Lung (tissue), 12 donors: ENCODE data around the gene LRP1B. TPM values are rescaled to one million over a fixed set of nuclear protein-coding genes. Genes with fewer than 3 reads are reported as not detected.

Experiments used
- ATAC-seq: fragments of 200-7000 bp; cut with Tn5 transposase; one replicate; pipeline ENCODE4 v1.9.1; 2020; ENCODE audit warnings: moderate number of reproducible peaks; ENCODE audit not compliant: insufficient read depth, low FRiP score
- DNase-seq, 3 donors: peaks; one replicate each; pipeline ENCODE4 v3.0.0-alpha.2; 2013 to 2017
- H3K27ac ChIP-seq, 2 donors: one replicate each; pipeline ENCODE4 v1.5.1; 2013; ENCODE audit warnings: mild to moderate bottlenecking in 2 of 2, moderate library complexity in 2 of 2, control low read depth in 1 of 2, inconsistent platforms in 1 of 2, low read depth in 1 of 2, low read length in 1 of 2
- H3K27me3 ChIP-seq, 3 donors: one replicate each; pipeline ENCODE4 v1.5.1; 2013; ENCODE audit warnings: low read length in 2 of 3; ENCODE audit not compliant: control insufficient read depth in 3 of 3, insufficient read depth in 3 of 3
- H3K36me3 ChIP-seq, 4 donors: one replicate each; pipeline ENCODE4 v1.5.1; 2013; ENCODE audit warnings: low read length in 4 of 4, mild to moderate bottlenecking in 1 of 4, moderate library complexity in 1 of 4; ENCODE audit not compliant: control insufficient read depth in 4 of 4, insufficient read depth in 4 of 4
- H3K4me1 ChIP-seq, 5 donors: one replicate each; pipeline ENCODE4 v1.5.1; 2013; ENCODE audit warnings: low read length in 5 of 5, mild to moderate bottlenecking in 2 of 5, moderate library complexity in 1 of 5; ENCODE audit not compliant: control insufficient read depth in 5 of 5, insufficient read depth in 5 of 5
- H3K4me3 ChIP-seq: one replicate; pipeline ENCODE4 v1.5.1; 2013; ENCODE audit warnings: mild to moderate bottlenecking, control low read depth, moderate library complexity
- H3K9ac ChIP-seq, 2 donors: one replicate each; pipeline ENCODE4 v1.5.1; 2013; ENCODE audit warnings: low read length in 2 of 2, control low read depth in 1 of 2; ENCODE audit not compliant: insufficient read depth in 1 of 2
- H3K9me3 ChIP-seq, 4 donors: one replicate each; pipeline ENCODE4 v1.5.1; 2013; ENCODE audit warnings: low read length in 3 of 4, mild to moderate bottlenecking in 1 of 4, moderate library complexity in 1 of 4; ENCODE audit not compliant: control insufficient read depth in 4 of 4, insufficient read depth in 3 of 4
- WGBS, 2 donors: extraction: QIAGEN DNeasy Blood & Tissue Kit; methylation state at CpG; one replicate each; pipeline ENCODE4 v1.1.7; 2013; 5-methylcytosine and 5-hydroxymethylcytosine counted together
- polyA plus RNA-seq, 2 donors: library from polyadenylated mRNA; stranded (reverse); fragments of 200-250 nt; gene quantifications; one replicate each; pipeline ENCODE4 v1.2.1, GENCODE V29; 2013
- total RNA-seq, 2 donors: library from RNA; depleted of rRNA in 1 of 2; stranded (reverse); fragments of >200 nt in 1 of 2; gene quantifications; one replicate each; pipeline ENCODE4 v1.2.1, GENCODE V29; 2014 to 2021
- TF ChIP-seq, protein P1 (sequence below): IDR thresholded peaks from 2 replicates; pipeline ENCODE4 v1.5.1; 2012; ENCODE audit warnings: mild to moderate bottlenecking; ENCODE audit errors: control extremely low read depth, extremely low read depth
- donor health status: control.
- donor health status: control.
- donor health status: Bipolar disorder and iron deficiency.
- donor health status: healthy.
- donor health status: DM: yes; HTN: yes; CAD: no.

LRP1B gene
- total and polyA plus RNA-seq, 4 donors, result 0.01 to 6.5 (median 0.16) TPM

DNA sequence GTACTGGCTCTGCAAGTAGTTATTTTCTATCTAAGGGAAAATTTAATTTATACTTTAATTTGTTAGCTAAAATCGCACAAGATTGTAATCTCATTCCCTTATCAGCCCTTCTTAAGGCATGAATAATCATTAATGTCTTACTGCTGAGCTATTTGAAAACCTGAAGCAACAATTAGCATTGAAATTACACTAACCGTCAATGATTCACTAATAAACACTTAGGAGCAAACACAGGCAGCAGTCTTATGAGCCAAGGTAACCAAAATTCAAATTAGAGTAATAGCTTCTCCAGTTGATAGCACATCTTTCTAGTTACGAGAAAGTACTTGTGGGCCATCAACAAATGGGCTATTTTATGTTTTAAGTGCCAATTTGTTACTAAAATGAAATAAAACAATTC is 1289.7 kb downstream of the LRP1B start:
- TF ChIP-seq, protein P1, sequence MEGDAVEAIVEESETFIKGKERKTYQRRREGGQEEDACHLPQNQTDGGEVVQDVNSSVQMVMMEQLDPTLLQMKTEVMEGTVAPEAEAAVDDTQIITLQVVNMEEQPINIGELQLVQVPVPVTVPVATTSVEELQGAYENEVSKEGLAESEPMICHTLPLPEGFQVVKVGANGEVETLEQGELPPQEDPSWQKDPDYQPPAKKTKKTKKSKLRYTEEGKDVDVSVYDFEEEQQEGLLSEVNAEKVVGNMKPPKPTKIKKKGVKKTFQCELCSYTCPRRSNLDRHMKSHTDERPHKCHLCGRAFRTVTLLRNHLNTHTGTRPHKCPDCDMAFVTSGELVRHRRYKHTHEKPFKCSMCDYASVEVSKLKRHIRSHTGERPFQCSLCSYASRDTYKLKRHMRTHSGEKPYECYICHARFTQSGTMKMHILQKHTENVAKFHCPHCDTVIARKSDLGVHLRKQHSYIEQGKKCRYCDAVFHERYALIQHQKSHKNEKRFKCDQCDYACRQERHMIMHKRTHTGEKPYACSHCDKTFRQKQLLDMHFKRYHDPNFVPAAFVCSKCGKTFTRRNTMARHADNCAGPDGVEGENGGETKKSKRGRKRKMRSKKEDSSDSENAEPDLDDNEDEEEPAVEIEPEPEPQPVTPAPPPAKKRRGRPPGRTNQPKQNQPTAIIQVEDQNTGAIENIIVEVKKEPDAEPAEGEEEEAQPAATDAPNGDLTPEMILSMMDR, result no peak
- H3K4me1 ChIP-seq, result no peaks in the 10 kb centered on the region
- no peaks in the 10 kb centered on the region for H3K27me3 ChIP-seq
- ATAC-seq (no peak), DNase-seq (no peak)
- no peak overlapping the region for H3K9ac ChIP-seq
- 55 to 58% methylated on average over 3 of the region's 3 CpGs for WGBS, 2 donors
- no peaks in the 10 kb centered on the region for H3K36me3 ChIP-seq
- no peak overlapping the region for H3K27ac ChIP-seq
- H3K9me3 ChIP-seq, result no peaks in the 10 kb centered on the region
- H3K4me3 ChIP-seq, result no peak overlapping the region

DNA sequence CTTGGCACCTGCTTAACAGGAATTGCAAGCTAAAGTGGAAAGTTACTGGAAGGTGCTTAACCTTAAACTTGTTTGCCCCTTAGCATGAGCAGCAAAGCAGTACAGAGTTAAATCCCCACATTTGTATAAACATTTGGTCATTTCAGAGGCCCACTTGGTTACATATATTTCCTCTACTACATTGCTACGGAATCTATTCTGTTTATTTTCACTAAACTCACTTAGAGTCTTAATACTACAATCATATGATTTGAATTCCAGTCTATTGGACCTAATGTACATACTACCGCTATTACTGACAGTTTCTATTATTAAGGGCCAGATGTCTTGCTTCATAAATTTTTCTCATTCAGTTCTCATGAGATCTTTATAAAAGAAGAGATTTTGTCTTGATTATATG is 1294.0 kb downstream of the LRP1B start:
- ATAC-seq (no peak), DNase-seq (no peak)
- 70 to 84% methylated on average over 2 of the region's 2 CpGs for WGBS, 2 donors

DNA sequence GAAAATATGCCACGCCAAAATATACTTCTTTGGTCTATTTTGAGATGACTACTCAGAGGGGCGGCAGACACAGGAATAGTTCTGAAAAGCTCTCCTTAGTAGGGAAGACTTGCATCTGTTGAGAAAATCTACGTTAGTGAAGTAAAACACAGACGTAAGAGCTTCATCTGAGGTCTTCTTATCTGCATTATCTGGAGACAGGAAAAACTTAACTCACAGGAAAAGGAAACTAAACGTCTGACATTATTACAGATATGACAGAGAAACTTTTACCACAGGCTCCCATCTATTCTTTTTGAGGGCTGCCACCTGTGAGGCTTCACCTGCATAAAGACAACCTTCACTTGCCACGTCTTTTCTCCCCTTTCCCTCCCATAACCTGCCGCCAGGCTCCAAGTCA is 1295.7 kb downstream of the LRP1B start:
- Histone ChIP-seq H3K9ac (no peak overlapping the region), H3K27me3 (no peaks in the 10 kb centered on the region), H3K27ac (no peak overlapping the region), H3K4me1 (no peaks in the 10 kb centered on the region), H3K4me3 (no peak overlapping the region), H3K36me3 (no peaks in the 10 kb centered on the region), H3K9me3 (peaks cover 0 to 5% (median 0%) of the 10 kb centered on the region in 4 donors)
- TF ChIP-seq, protein P1, result no peak
- ATAC-seq (no peak), DNase-seq (no peak)
- WGBS, 2 donors, result 49 to 60% methylated on average over 7 of the region's 7 CpGs

More for the DNA sequence above, 1294.0 kb downstream of the LRP1B start:
- no peak overlapping the region for H3K4me3 ChIP-seq
- no peaks in the 10 kb centered on the region for H3K36me3 ChIP-seq
- H3K27ac ChIP-seq, result no peak overlapping the region
- H3K9me3 ChIP-seq, result no peaks in the 10 kb centered on the region
- H3K9ac ChIP-seq, result no peak overlapping the region
- H3K4me1 ChIP-seq, result no peaks in the 10 kb centered on the region
- no peaks in the 10 kb centered on the region for H3K27me3 ChIP-seq
- TF ChIP-seq, protein P1, result no peak

DNA sequence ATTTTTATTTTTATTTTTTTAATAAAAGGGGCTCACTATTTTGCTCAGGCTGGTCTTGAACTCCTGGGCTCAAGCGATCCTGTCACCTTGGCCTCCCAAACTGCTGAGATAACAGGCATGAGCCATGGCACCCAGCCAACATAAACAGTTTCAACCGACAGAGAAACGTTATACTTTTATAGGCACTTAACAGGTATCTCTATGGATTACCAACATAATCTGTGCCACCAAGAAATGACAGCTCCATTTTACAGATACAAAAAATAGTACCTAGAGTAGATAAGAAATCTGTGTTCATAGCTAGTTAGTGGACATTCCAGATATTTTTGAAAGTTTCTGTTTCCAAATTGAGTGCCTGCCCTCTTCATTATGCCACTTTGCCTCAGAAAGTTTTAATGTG is 1316.7 kb downstream of the LRP1B start:
- TF ChIP-seq, protein P1, result no peak
- H3K9me3 ChIP-seq, result peaks cover 0 to 2% (median 0%) of the 10 kb centered on the region in 4 donors
- no peaks in the 10 kb centered on the region for H3K27me3 ChIP-seq
- H3K4me1 ChIP-seq, result no peaks in the 10 kb centered on the region
- H3K4me3 ChIP-seq, result no peak overlapping the region
- no peaks in the 10 kb centered on the region for H3K36me3 ChIP-seq
- WGBS, 2 donors, result 44 to 73% methylated on average over 3 of the region's 3 CpGs
- no peak overlapping the region for H3K27ac ChIP-seq
- no peak overlapping the region for H3K9ac ChIP-seq
- ATAC-seq (no peak), DNase-seq (no peak)
